Thoracic aorta (tissue), 2 donors: ENCODE measurements around the gene ADORA3. TPM values are rescaled to one million over a fixed set of nuclear protein-coding genes. Genes with fewer than 3 reads are reported as not detected.

Source experiments
- ATAC-seq: fragments of 150-250 bp; one replicate; pipeline ENCODE4 v1.8.0; 2017; ENCODE audit warnings: low read depth; ENCODE audit not compliant: insufficient number of reproducible peaks, low FRiP score
- DNase-seq: peaks from one replicate; pipeline ENCODE4 v3.0.0-alpha.2; 2020; ENCODE audit warnings: low spot score
- H3K27ac ChIP-seq, 2 donors: fragments of 200-600 bp; sonication (generic); 1 replicate in 1 of 2; 2 replicates in 1 of 2; pipeline ENCODE4 v1.5.1; 2016; ENCODE audit warnings: mild to moderate bottlenecking in 2 of 2, moderate library complexity in 2 of 2
- H3K27me3 ChIP-seq: fragments of 200-600 bp; sonication (generic); replicated peaks from 2 replicates; pipeline ENCODE4 v1.6.0; 2016; ENCODE audit warnings: mild to moderate bottlenecking; ENCODE audit not compliant: insufficient read depth
- H3K36me3 ChIP-seq: fragments of 200-600 bp; sonication (generic); one replicate; pipeline ENCODE4 v1.5.1; 2016
- H3K4me1 ChIP-seq, 2 donors: fragments of 200-600 bp; sonication (generic); 1 replicate in 1 of 2; 2 replicates in 1 of 2; pipeline versions ENCODE4 v1.5.1 to v1.6.0; 2016; ENCODE audit warnings: low read depth in 2 of 2, mild to moderate bottlenecking in 1 of 2; ENCODE audit not compliant: control insufficient read depth in 1 of 2
- H3K4me3 ChIP-seq: fragments of 200-600 bp; sonication (generic); 2 replicates; pipeline ENCODE4 v1.5.1; 2016; ENCODE audit warnings: mild to moderate bottlenecking
- H3K9me3 ChIP-seq: fragments of 200-600 bp; sonication (generic); 2 replicates; pipeline ENCODE4 v1.5.1; 2016
- total RNA-seq, 2 donors: library from RNA; depleted of rRNA; stranded (reverse); fragments of >200 nt; gene quantifications; one replicate each; pipeline versions ENCODE4 v1.1.0 to v1.2.3, GENCODE V29; 2016
- TF ChIP-seq, protein P1 (sequence below): fragments of 200-600 bp; sonication (generic); IDR thresholded peaks from one replicate; pipeline ENCODE4 v1.5.1; 2019; ENCODE audit warnings: antibody characterized with exemption

ADORA3 gene
- total RNA-seq, 2 donors from 2014 or later, result 6.2 to 29.5 TPM

DNA sequence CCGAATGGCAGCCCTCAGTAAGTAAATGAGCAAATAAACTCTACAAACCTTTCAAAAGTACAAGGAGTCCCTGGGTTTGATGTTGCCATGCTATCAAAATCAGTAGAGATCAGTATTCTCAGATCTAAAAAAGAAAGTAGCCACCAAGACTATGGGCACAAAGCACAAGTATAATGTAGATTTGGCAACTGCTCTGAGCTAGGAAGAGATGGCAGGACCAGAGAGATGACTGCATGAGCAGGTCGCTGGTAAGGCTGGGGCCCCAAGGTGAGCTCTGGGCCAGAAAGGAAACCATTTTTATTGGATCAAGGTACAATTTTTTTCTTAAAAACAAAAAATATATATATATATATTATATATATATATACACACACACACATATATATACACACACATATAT lies 3.1 kb upstream of the ADORA3 start:
- TF ChIP-seq, protein P1, sequence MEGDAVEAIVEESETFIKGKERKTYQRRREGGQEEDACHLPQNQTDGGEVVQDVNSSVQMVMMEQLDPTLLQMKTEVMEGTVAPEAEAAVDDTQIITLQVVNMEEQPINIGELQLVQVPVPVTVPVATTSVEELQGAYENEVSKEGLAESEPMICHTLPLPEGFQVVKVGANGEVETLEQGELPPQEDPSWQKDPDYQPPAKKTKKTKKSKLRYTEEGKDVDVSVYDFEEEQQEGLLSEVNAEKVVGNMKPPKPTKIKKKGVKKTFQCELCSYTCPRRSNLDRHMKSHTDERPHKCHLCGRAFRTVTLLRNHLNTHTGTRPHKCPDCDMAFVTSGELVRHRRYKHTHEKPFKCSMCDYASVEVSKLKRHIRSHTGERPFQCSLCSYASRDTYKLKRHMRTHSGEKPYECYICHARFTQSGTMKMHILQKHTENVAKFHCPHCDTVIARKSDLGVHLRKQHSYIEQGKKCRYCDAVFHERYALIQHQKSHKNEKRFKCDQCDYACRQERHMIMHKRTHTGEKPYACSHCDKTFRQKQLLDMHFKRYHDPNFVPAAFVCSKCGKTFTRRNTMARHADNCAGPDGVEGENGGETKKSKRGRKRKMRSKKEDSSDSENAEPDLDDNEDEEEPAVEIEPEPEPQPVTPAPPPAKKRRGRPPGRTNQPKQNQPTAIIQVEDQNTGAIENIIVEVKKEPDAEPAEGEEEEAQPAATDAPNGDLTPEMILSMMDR, result no peak
- no peaks in the 10 kb centered on the region for H3K36me3 ChIP-seq
- peaks cover 22 to 35% of the 10 kb centered on the region in 2 donors for H3K4me1 ChIP-seq
- no peak for DNase-seq
- ATAC-seq, result no peak
- H3K27ac ChIP-seq, result peak overlapping the region; percentile 53 to 72
- no peaks in the 10 kb centered on the region for H3K9me3 ChIP-seq
- H3K4me3 ChIP-seq, result no peak overlapping the region
- H3K27me3 ChIP-seq, result no peaks in the 10 kb centered on the region

DNA sequence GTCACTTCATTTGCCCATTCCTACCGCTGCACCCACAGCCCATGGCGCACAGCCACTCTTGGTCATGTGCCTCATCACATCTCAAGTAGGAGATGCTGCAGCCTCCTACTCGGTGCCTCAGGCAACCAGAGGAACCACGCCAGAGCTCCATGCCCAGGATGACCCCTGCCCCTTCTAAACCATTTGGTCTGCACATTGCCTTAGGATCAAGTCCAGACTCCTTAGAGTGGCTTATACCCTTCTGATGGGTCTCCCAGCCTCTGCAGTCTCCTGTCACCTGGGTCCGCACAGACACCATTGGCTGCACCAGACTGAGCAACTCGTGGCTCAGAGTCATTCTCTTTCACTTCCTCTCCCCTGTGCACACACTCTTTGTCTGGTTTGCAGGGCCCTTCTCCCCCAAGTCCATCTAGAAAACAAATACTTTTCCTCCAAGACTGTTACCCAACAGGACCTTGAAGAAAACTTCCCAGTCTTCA lies 2.2 kb upstream of the ADORA3 start:
- Histone ChIP-seq H3K27me3 (no peaks in the 10 kb centered on the region), H3K4me1 (peaks cover 22 to 34% of the 10 kb centered on the region in 2 donors), H3K9me3 (no peaks in the 10 kb centered on the region), H3K27ac (peak overlapping the region; percentile 20 to 61), H3K4me3 (no peak overlapping the region), H3K36me3 (no peaks in the 10 kb centered on the region)
- no peak for ATAC-seq
- TF ChIP-seq, protein P1, result no peak
- no peak for DNase-seq

DNA sequence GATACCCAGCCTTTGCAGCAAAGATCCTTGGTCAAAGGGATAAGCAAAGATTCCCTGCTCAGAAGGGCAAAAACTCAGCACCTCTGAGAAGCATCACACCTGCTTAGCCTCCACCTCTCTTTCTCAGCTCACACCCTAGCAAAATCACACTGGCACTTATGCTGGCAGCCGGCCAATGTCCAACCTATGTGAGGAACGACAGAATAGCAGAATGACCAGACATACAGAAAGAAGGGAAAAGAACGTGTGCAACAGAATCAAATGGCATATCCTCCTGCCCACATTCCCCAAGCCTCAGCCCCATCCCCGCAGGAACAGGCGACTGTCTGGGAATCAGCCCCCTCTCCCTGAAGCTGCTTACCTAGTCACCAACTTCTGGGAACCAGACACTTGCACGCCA lies 664 bp upstream of the ADORA3 start:
- Histone ChIP-seq H3K9me3 (no peaks in the 10 kb centered on the region), H3K36me3 (no peaks in the 10 kb centered on the region), H3K27me3 (no peaks in the 10 kb centered on the region), H3K27ac (no peak overlapping the region), H3K4me1 (peaks cover 12 to 19% of the 10 kb centered on the region in 2 donors), H3K4me3 (no peak overlapping the region)
- TF ChIP-seq, protein P1, result no peak
- ATAC-seq (no peak), DNase-seq (no peak)

DNA sequence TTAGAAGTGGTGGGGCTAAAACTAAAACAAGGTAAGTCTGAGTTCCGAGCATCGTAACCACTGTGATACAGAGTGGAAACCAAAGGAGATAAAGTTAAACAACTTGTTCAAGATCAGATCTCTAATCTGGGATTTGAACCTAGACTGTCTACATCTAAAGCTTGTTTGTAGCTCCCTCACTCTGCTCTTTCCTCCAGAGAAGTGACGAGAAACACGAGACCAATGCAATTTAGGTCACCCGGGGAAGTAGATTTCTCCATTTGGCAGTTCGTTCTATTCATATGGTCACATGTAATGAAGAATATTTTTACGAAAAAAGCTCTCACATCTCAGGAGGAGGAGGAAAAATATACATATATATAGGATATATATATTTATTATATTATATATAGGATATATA lies 1.8 kb downstream of the ADORA3 start:
- H3K36me3 ChIP-seq, result no peaks in the 10 kb centered on the region
- peak overlapping the region; percentile 39 for H3K4me3 ChIP-seq
- H3K27ac ChIP-seq, result no peak overlapping the region
- DNase-seq (no peak), ATAC-seq (no peak)
- peaks cover 0 to 3% of the 10 kb centered on the region in 2 donors for H3K4me1 ChIP-seq
- H3K9me3 ChIP-seq, result no peaks in the 10 kb centered on the region
- TF ChIP-seq, protein P1, result no peak
- no peaks in the 10 kb centered on the region for H3K27me3 ChIP-seq

DNA sequence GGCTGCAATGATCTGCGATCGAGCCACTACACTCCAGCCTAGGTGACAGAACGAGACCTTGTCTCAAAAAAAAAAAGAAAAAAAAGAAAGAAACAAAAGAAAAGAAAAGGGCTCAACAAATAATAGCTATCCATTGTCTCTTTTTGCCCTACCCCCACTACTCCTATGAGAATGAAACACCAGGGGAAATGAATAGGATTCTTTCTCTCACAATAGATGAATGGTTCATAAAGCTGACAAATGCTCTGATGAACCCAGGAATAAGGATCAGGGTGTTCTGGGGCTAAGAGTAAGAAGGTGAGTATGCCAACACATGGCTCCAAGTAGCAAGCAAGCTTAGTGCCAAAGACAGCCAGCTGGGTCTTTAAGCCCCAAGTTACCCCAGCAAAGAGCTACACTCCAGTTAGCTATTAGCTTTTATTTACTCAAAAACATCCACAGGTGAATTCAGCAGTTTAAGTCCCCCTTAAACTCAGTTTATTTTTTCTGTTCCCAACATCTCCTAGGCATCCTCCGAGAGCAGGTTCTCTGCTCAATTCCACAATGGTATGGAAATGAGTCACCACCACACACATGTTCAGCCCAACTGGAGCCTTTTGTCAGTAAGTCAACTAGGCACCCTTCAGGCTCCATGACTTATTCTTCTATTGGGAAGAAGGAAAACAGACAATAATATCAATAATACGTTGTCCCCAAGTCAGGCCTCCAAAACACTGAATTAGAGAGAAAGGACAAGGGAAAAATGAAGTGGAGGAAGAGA lies 4.2 kb downstream of the ADORA3 start:
- H3K4me1 ChIP-seq, result no peaks in the 10 kb centered on the region
- DNase-seq (no peak), ATAC-seq (no peak)
- H3K27me3 ChIP-seq, result no peaks in the 10 kb centered on the region
- H3K36me3 ChIP-seq, result no peaks in the 10 kb centered on the region
- H3K9me3 ChIP-seq, result no peaks in the 10 kb centered on the region
- H3K27ac ChIP-seq, result no peak overlapping the region
- TF ChIP-seq, protein P1, result no peak
- no peak overlapping the region for H3K4me3 ChIP-seq
